ENCODE measurements around the gene PDE6B. TPM values are rescaled to one million over a fixed set of nuclear protein-coding genes. Genes with fewer than 3 reads are reported as not detected.
A peak's percentile ranks its signal among the peaks of the same experiment; 100 is the strongest.

Gene PDE6B
- total and polyA plus RNA-seq, 2 of the 13 experiments (the other 11 are each of a cell fraction or from before 2014, with no cell fraction given), result 0.38 to 0.40 TPM

DNA sequence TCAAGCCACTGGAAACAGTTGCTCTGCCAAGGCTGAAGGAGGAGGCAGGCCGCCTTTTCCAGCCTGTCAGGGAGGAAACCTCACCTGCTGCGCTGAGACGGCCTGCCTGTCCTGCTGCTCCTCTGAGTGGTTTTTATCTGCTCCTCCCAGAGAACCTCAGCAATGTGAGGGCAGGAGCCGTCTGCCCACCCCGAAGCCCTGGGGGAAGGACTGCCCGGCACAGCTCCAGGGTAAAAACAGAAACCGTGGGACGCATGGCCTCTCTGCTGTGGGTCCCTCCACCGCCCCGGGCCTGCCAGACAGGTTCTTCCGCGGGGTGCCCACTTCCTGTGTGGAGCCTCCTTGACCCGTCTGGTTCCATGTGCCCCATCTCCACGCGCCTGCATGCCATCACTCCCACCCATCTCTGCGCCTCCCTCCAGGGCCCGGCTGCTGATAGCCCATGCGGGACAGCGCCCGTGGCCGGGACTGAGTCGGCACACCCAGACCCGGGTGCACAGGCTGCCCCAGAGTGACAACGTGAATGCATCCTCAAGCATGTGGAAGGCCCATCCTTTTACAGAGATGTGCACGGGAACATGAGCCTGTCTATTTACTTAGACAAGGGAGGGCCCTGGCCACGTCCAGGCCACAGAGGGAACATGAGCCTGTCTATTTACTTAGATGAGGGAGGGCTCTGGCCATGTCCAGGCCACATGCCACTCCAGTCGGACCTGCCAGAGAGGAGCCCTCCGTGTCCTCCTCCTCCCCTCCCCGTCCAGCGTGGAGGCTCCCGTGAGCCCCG, 67.6 kb downstream of the PDE6B start (continued):
- TF ChIP-seq, protein P1, sequence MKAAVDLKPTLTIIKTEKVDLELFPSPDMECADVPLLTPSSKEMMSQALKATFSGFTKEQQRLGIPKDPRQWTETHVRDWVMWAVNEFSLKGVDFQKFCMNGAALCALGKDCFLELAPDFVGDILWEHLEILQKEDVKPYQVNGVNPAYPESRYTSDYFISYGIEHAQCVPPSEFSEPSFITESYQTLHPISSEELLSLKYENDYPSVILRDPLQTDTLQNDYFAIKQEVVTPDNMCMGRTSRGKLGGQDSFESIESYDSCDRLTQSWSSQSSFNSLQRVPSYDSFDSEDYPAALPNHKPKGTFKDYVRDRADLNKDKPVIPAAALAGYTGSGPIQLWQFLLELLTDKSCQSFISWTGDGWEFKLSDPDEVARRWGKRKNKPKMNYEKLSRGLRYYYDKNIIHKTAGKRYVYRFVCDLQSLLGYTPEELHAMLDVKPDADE (CRISPR knock-in tag; IDR thresholded peaks at IDR 0.05), result no peak
- TF ChIP-seq ZNF546 (CRISPR knock-in tag; conservative IDR thresholded peaks at IDR 0.05) (no peak), ZNF879 (CRISPR knock-in tag; IDR thresholded peaks at IDR 0.05) (no peak), TMF1 (CRISPR knock-in tag; IDR thresholded peaks at IDR 0.05; ENCODE audit: low read depth) (no peak), FOSL1 (CRISPR knock-in tag; IDR thresholded peaks at IDR 0.05; ENCODE audit: borderline replicate concordance) (no peak), ZFP62 (CRISPR knock-in tag; IDR thresholded peaks at IDR 0.05) (no peak), POLR2A (IDR thresholded peaks at IDR 0.05; ENCODE audit: insufficient read depth in 1 of 2, low read depth in 2 of 2, low read length in 2 of 2) (no peak), ISX (CRISPR knock-in tag; conservative IDR thresholded peaks at IDR 0.05) (no peak), KDM1A (CRISPR knock-in tag; IDR thresholded peaks at IDR 0.05) (peak; percentile 38; the same call in 1 of the 2 replicates), ZNF451 (CRISPR knock-in tag; IDR thresholded peaks at IDR 0.05) (peak; percentile 66; the same call in 1 of the 2 replicates), ARID2 (CRISPR knock-in tag; IDR thresholded peaks at IDR 0.05; ENCODE audit: borderline replicate concordance) (no peak), SMAD1 (CRISPR knock-in tag; IDR thresholded peaks at IDR 0.05; ENCODE audit: borderline replicate concordance, low read depth) (no peak), ZSCAN22 (CRISPR knock-in tag; IDR thresholded peaks at IDR 0.05) (no peak), ZFP90 (CRISPR knock-in tag; IDR thresholded peaks at IDR 0.05; ENCODE audit: borderline replicate concordance) (no peak), TFE3 (CRISPR knock-in tag; IDR thresholded peaks at IDR 0.05) (peak; percentile 81), ZNF713 (CRISPR knock-in tag; IDR thresholded peaks at IDR 0.05) (no peak), ZIK1 (CRISPR knock-in tag; IDR thresholded peaks at IDR 0.05; ENCODE audit: borderline replicate concordance, low read depth) (no peak), NCOA1 (CRISPR knock-in tag; IDR thresholded peaks at IDR 0.05) (no peak), ZNF607 (CRISPR knock-in tag; IDR thresholded peaks at IDR 0.05; ENCODE audit: borderline replicate concordance) (peak; percentile 79), ZNF224 (CRISPR knock-in tag; IDR thresholded peaks at IDR 0.05) (no peak; the same call in 1 of the 2 replicates), TGIF2 (CRISPR knock-in tag; IDR thresholded peaks at IDR 0.05) (no peak), NR1H2 (CRISPR knock-in tag; IDR thresholded peaks at IDR 0.05; ENCODE audit: borderline replicate concordance, low read depth) (no peak), SP140L (CRISPR knock-in tag; IDR thresholded peaks at IDR 0.05; ENCODE audit: borderline replicate concordance) (no peak)
- TF ChIP-seq, protein P2, sequence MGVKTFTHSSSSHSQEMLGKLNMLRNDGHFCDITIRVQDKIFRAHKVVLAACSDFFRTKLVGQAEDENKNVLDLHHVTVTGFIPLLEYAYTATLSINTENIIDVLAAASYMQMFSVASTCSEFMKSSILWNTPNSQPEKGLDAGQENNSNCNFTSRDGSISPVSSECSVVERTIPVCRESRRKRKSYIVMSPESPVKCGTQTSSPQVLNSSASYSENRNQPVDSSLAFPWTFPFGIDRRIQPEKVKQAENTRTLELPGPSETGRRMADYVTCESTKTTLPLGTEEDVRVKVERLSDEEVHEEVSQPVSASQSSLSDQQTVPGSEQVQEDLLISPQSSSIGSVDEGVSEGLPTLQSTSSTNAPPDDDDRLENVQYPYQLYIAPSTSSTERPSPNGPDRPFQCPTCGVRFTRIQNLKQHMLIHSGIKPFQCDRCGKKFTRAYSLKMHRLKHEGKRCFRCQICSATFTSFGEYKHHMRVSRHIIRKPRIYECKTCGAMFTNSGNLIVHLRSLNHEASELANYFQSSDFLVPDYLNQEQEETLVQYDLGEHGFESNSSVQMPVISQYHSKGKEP (CRISPR knock-in tag; IDR thresholded peaks at IDR 0.05), result 0 out of 2 replicates have a peak, but pooled peaks have one; percentile 50
- TF ChIP-seq, protein P3, sequence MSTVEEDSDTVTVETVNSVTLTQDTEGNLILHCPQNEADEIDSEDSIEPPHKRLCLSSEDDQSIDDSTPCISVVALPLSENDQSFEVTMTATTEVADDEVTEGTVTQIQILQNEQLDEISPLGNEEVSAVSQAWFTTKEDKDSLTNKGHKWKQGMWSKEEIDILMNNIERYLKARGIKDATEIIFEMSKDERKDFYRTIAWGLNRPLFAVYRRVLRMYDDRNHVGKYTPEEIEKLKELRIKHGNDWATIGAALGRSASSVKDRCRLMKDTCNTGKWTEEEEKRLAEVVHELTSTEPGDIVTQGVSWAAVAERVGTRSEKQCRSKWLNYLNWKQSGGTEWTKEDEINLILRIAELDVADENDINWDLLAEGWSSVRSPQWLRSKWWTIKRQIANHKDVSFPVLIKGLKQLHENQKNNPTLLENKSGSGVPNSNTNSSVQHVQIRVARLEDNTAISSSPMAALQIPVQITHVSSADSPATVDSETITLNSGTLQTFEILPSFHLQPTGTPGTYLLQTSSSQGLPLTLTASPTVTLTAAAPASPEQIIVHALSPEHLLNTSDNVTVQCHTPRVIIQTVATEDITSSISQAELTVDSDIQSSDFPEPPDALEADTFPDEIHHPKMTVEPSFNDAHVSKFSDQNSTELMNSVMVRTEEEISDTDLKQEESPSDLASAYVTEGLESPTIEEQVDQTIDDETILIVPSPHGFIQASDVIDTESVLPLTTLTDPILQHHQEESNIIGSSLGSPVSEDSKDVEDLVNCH (CRISPR knock-in tag; IDR thresholded peaks at IDR 0.05), result no peak
